SK-N-SH treated with all-trans-retinoic acid at 6 μM for 48 hours (cell line): Measurements from ENCODE around the gene SPP2.

ENCODE experiments used
- ATAC-seq: fragments of 200-7000 bp; cut with Tn5 transposase; 3 replicates; pipeline ENCODE4 v1.9.1; 2020; ENCODE audit warnings: mild to moderate bottlenecking, moderate library complexity
- ARNTL ChIP-seq: fragments of 450-650 bp; formaldehyde crosslinking; IDR thresholded peaks from 2 replicates; pipeline ENCODE4 v1.5.0; 2020; ENCODE audit warnings: low read depth, mild to moderate bottlenecking, moderate library complexity, borderline replicate concordance
- BACH2 ChIP-seq: fragments of 250-450 bp; sonication (Bioruptor Pico); IDR thresholded peaks from 2 replicates; pipeline ENCODE4 v1.9.0; 2021; ENCODE audit warnings: mild to moderate bottlenecking, borderline replicate concordance
- CSDC2 ChIP-seq: fragments of 250-450 bp; sonication (Bioruptor Pico); IDR thresholded peaks from 2 replicates; pipeline ENCODE4 v1.5.0; 2020; ENCODE audit warnings: mild to moderate bottlenecking, moderate library complexity
- ESRRG ChIP-seq: fragments of 250-450 bp; sonication (Bioruptor Pico); IDR thresholded peaks from 2 replicates; pipeline ENCODE4 v1.6.1; 2021; ENCODE audit warnings: mild to moderate bottlenecking
- GLIS3 ChIP-seq: fragments of 250-450 bp; sonication (Bioruptor Pico); IDR thresholded peaks from 2 replicates; pipeline ENCODE4 v1.5.0; 2020; ENCODE audit warnings: mild to moderate bottlenecking, moderate library complexity
- ISL1 ChIP-seq: fragments of 250-450 bp; sonication (Bioruptor Pico); IDR thresholded peaks from 2 replicates; pipeline ENCODE4 v2.1.2; 2022; ENCODE audit warnings: mild to moderate bottlenecking, moderate library complexity
- OSR1 ChIP-seq: fragments of 250-450 bp; sonication (Bioruptor Pico); IDR thresholded peaks from 2 replicates; pipeline ENCODE4 v1.8.0; 2022; ENCODE audit warnings: moderate library complexity, mild to moderate bottlenecking, inconsistent platforms
- PPARA ChIP-seq: fragments of 250-450 bp; sonication (Bioruptor Pico); IDR thresholded peaks from 2 replicates; pipeline ENCODE4 v1.5.0; 2020; ENCODE audit warnings: mild to moderate bottlenecking, borderline replicate concordance
- RARB ChIP-seq: fragments of 250-450 bp; sonication (Bioruptor Pico); IDR thresholded peaks from 2 replicates; pipeline ENCODE4 v1.8.0; 2021; ENCODE audit warnings: mild to moderate bottlenecking, moderate library complexity
- SNAI2 ChIP-seq: fragments of 250-450 bp; sonication (Bioruptor Pico); IDR thresholded peaks from 2 replicates; pipeline ENCODE4 v1.5.0; 2020; ENCODE audit warnings: mild to moderate bottlenecking, moderate library complexity
- TCF4 ChIP-seq: fragments of 250-450 bp; sonication (Bioruptor Pico); IDR thresholded peaks from 2 replicates; pipeline ENCODE4 v1.8.0; 2021; ENCODE audit warnings: mild to moderate bottlenecking, moderate library complexity, borderline replicate concordance
- TOX ChIP-seq: fragments of 250-450 bp; sonication (Bioruptor Pico); IDR thresholded peaks from 2 replicates; pipeline ENCODE4 v1.8.0; 2021; ENCODE audit warnings: mild to moderate bottlenecking, moderate library complexity, borderline replicate concordance
- ZFP3 ChIP-seq: fragments of 250-450 bp; sonication (Bioruptor Pico); IDR thresholded peaks from 2 replicates; pipeline ENCODE4 v1.5.0; 2020; ENCODE audit warnings: mild to moderate bottlenecking, moderate library complexity
- ZNF565 ChIP-seq: fragments of 450-650 bp; formaldehyde crosslinking; conservative IDR thresholded peaks from 2 replicates; pipeline ENCODE4 v1.5.0; 2020; ENCODE audit warnings: low read depth, mild to moderate bottlenecking, moderate library complexity
- ZNF70 ChIP-seq: fragments of 450-650 bp; formaldehyde crosslinking; IDR thresholded peaks from 2 replicates; pipeline ENCODE4 v1.5.0; 2020; ENCODE audit warnings: mild to moderate bottlenecking, moderate library complexity
- ZNF8 ChIP-seq: fragments of 450-650 bp; formaldehyde crosslinking; IDR thresholded peaks from 2 replicates; pipeline ENCODE4 v1.5.0; 2020; ENCODE audit warnings: mild to moderate bottlenecking, moderate library complexity
- TF ChIP-seq, protein P1 (sequence below): fragments of 250-450 bp; sonication (Bioruptor Pico); IDR thresholded peaks from 2 replicates; pipeline ENCODE4 v1.8.0; 2020; ENCODE audit warnings: mild to moderate bottlenecking, moderate library complexity, borderline replicate concordance
- TF ChIP-seq, protein P2 (sequence below): fragments of 250-450 bp; sonication (Bioruptor Pico); IDR thresholded peaks from 2 replicates; pipeline ENCODE4 v1.5.0; 2020; ENCODE audit warnings: mild to moderate bottlenecking, moderate library complexity
- TF ChIP-seq, protein P3 (sequence below): fragments of 250-450 bp; sonication (Bioruptor Pico); IDR thresholded peaks from 2 replicates; pipeline ENCODE4 v1.5.1; 2020; ENCODE audit warnings: low read depth, mild to moderate bottlenecking, moderate library complexity
- TF ChIP-seq, protein P4 (sequence below): fragments of 250-450 bp; sonication (Bioruptor Pico); IDR thresholded peaks from 2 replicates; pipeline ENCODE4 v1.8.0; 2021; ENCODE audit warnings: low read depth, mild to moderate bottlenecking, moderate library complexity, borderline replicate concordance
- TF ChIP-seq, protein P5 (sequence below): fragments of 250-450 bp; sonication (Bioruptor Pico); IDR thresholded peaks from 2 replicates; pipeline ENCODE4 v1.5.1; 2021; ENCODE audit warnings: mild to moderate bottlenecking, moderate library complexity

SPP2 gene

DNA sequence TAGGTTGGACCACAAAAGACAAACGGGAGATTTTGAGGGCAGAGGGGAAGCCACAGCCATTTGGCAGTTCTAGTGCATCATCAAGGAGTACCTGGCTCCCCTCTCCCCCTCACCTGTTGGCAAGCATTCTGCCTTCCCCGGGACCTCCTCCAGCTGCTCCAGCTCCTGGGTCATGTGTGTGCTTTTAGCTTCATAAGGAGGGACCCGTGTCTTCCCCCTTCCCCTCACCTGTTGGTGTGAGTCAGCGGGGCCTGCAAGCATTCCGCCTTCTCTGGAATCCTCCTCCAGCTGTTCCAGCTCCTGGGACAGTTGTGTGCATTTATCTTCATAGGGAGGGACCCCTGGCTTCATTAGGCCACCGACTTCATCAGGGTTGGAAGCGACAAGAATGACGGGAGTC, 58.8 kb downstream of the SPP2 start:
- TF ChIP-seq ISL1 (CRISPR knock-in tag) = no peak
- no peak for TF ChIP-seq CSDC2 (CRISPR knock-in tag)
- TF ChIP-seq SNAI2 (CRISPR knock-in tag) = no peak
- TF ChIP-seq ARNTL (CRISPR knock-in tag) = no peak
- TF ChIP-seq RARB (CRISPR knock-in tag) = no peak
- no peak for TF ChIP-seq ESRRG (CRISPR knock-in tag)
- no peak for TF ChIP-seq PPARA (CRISPR knock-in tag)
- no peak for TF ChIP-seq OSR1 (CRISPR knock-in tag)
- TF ChIP-seq, protein P1, sequence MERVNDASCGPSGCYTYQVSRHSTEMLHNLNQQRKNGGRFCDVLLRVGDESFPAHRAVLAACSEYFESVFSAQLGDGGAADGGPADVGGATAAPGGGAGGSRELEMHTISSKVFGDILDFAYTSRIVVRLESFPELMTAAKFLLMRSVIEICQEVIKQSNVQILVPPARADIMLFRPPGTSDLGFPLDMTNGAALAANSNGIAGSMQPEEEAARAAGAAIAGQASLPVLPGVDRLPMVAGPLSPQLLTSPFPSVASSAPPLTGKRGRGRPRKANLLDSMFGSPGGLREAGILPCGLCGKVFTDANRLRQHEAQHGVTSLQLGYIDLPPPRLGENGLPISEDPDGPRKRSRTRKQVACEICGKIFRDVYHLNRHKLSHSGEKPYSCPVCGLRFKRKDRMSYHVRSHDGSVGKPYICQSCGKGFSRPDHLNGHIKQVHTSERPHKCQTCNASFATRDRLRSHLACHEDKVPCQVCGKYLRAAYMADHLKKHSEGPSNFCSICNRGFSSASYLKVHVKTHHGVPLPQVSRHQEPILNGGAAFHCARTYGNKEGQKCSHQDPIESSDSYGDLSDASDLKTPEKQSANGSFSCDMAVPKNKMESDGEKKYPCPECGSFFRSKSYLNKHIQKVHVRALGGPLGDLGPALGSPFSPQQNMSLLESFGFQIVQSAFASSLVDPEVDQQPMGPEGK (CRISPR knock-in tag) = no peak
- TF ChIP-seq, protein P2, sequence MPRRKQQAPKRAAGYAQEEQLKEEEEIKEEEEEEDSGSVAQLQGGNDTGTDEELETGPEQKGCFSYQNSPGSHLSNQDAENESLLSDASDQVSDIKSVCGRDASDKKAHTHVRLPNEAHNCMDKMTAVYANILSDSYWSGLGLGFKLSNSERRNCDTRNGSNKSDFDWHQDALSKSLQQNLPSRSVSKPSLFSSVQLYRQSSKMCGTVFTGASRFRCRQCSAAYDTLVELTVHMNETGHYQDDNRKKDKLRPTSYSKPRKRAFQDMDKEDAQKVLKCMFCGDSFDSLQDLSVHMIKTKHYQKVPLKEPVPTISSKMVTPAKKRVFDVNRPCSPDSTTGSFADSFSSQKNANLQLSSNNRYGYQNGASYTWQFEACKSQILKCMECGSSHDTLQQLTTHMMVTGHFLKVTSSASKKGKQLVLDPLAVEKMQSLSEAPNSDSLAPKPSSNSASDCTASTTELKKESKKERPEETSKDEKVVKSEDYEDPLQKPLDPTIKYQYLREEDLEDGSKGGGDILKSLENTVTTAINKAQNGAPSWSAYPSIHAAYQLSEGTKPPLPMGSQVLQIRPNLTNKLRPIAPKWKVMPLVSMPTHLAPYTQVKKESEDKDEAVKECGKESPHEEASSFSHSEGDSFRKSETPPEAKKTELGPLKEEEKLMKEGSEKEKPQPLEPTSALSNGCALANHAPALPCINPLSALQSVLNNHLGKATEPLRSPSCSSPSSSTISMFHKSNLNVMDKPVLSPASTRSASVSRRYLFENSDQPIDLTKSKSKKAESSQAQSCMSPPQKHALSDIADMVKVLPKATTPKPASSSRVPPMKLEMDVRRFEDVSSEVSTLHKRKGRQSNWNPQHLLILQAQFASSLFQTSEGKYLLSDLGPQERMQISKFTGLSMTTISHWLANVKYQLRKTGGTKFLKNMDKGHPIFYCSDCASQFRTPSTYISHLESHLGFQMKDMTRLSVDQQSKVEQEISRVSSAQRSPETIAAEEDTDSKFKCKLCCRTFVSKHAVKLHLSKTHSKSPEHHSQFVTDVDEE (CRISPR knock-in tag) = no peak
- TF ChIP-seq GLIS3 (CRISPR knock-in tag) = no peak
- TF ChIP-seq BACH2 (CRISPR knock-in tag) = no peak
- TF ChIP-seq TCF4 (CRISPR knock-in tag) = no peak
- TF ChIP-seq, protein P3, sequence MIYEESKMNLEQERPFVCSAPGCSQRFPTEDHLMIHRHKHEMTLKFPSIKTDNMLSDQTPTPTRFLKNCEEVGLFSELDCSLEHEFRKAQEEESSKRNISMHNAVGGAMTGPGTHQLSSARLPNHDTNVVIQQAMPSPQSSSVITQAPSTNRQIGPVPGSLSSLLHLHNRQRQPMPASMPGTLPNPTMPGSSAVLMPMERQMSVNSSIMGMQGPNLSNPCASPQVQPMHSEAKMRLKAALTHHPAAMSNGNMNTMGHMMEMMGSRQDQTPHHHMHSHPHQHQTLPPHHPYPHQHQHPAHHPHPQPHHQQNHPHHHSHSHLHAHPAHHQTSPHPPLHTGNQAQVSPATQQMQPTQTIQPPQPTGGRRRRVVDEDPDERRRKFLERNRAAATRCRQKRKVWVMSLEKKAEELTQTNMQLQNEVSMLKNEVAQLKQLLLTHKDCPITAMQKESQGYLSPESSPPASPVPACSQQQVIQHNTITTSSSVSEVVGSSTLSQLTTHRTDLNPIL (CRISPR knock-in tag) = no peak
- TF ChIP-seq, protein P4, sequence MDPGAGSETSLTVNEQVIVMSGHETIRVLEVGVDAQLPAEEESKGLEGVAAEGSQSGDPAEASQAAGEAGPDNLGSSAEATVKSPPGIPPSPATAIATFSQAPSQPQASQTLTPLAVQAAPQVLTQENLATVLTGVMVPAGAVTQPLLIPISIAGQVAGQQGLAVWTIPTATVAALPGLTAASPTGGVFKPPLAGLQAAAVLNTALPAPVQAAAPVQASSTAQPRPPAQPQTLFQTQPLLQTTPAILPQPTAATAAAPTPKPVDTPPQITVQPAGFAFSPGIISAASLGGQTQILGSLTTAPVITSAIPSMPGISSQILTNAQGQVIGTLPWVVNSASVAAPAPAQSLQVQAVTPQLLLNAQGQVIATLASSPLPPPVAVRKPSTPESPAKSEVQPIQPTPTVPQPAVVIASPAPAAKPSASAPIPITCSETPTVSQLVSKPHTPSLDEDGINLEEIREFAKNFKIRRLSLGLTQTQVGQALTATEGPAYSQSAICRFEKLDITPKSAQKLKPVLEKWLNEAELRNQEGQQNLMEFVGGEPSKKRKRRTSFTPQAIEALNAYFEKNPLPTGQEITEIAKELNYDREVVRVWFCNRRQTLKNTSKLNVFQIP (CRISPR knock-in tag) = no peak
- no peak for TF ChIP-seq ZNF70 (CRISPR knock-in tag)
- TF ChIP-seq TOX = no peak
- TF ChIP-seq, protein P5, sequence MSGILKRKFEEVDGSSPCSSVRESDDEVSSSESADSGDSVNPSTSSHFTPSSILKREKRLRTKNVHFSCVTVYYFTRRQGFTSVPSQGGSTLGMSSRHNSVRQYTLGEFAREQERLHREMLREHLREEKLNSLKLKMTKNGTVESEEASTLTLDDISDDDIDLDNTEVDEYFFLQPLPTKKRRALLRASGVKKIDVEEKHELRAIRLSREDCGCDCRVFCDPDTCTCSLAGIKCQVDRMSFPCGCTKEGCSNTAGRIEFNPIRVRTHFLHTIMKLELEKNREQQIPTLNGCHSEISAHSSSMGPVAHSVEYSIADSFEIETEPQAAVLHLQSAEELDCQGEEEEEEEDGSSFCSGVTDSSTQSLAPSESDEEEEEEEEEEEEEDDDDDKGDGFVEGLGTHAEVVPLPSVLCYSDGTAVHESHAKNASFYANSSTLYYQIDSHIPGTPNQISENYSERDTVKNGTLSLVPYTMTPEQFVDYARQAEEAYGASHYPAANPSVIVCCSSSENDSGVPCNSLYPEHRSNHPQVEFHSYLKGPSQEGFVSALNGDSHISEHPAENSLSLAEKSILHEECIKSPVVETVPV = no peak
- TF ChIP-seq, all 23 proteins: peak for 0
- ATAC-seq = no peak

DNA sequence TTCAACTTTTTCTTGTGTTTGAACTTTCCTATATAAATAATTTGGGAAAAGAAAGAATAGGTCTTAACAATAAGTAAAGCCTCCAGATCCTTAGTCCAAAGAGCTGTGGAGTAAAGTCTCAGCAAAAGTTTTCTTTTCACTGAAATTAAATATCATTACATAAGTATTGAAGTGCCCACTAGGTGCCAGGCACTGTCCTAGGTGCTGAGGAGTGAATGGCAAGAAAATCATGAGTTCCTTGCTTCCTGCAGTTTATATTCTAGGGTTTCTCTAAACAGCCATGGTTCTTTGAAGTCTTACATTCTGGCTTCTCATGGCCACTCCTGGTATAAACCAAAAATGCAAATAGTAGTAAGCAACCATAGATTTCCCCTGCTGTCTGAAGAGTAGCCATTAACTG, 59.7 kb downstream of the SPP2 start:
- ATAC-seq = no peak
- TF ChIP-seq BACH2 (CRISPR knock-in tag) (no peak), ZNF565 (CRISPR knock-in tag) (no peak), ZNF8 (CRISPR knock-in tag) (no peak)
- TF ChIP-seq, protein P1 (CRISPR knock-in tag) = no peak

DNA sequence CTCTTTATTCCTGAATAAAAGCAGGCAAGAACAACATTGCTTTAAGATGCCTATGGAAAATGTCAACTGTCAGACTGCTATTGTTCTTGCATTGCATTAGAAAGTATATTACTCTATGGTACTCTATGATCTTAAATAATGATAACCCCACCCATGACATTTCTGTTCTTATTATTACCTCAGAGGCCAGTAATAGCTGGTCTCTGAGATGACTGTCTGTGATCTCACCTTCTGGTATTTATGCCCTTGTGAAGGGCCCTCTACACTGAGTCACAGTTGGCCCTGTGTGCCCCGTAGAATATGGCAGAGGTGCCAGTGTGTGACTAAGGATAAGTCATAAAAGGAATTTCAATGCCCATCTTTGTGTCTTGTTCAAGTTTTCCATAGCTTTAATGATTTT, 61.0 kb downstream of the SPP2 start:
- TF ChIP-seq ISL1 (CRISPR knock-in tag) (peak; percentile 78), ZFP3 (CRISPR knock-in tag) (peak; percentile 34; the same call in 1 of the 2 replicates)
- TF ChIP-seq, protein P4 (CRISPR knock-in tag) = no peak

More for the DNA sequence above, 61.0 kb downstream of the SPP2 start:
- peak; percentile 96 for ATAC-seq
